GM21825 (cell line): Measurements from ENCODE around the gene FGF11.
"Not testable (repeated sequence)": the region's sequence is repeated elsewhere in the genome, so short reads cannot be mapped to it uniquely, and the experiment has no call there.

ENCODE experiments used
- ATAC-seq: cut with Tn5 transposase; IDR thresholded peaks from one replicate; pipeline ENCODE4 v1.9.1; 2021; ENCODE audit warnings: mild to moderate bottlenecking, moderate library complexity; ENCODE audit not compliant: unreplicated experiment

The FGF11 gene

DNA sequence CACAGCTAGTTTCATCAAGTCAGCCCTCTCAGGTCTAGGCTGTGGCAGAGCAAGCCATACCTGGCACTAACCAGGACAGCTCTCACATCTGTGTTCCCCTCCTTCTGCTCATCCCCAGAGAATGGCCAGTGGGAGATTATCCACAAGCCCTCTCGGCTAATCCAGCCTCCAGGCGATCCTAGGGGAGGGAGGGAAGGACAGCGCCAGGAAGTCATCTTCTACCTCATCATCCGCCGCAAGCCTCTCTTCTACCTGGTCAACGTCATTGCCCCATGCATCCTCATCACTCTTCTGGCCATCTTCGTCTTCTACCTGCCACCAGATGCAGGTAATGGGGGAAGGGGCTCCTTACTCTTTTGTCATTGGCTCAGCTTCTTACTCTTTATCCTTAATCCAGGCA, 9.1 kb downstream of the FGF11 start:
- ATAC-seq = no peak

- no peak for ATAC-seq
These were observed 20.7 kb downstream of the FGF11 start for GRCh38 chr17:7459961-7460545.

- no peak for ATAC-seq
These were observed 21.7 kb downstream of the FGF11 start for GRCh38 chr17:7460850-7461660.

DNA sequence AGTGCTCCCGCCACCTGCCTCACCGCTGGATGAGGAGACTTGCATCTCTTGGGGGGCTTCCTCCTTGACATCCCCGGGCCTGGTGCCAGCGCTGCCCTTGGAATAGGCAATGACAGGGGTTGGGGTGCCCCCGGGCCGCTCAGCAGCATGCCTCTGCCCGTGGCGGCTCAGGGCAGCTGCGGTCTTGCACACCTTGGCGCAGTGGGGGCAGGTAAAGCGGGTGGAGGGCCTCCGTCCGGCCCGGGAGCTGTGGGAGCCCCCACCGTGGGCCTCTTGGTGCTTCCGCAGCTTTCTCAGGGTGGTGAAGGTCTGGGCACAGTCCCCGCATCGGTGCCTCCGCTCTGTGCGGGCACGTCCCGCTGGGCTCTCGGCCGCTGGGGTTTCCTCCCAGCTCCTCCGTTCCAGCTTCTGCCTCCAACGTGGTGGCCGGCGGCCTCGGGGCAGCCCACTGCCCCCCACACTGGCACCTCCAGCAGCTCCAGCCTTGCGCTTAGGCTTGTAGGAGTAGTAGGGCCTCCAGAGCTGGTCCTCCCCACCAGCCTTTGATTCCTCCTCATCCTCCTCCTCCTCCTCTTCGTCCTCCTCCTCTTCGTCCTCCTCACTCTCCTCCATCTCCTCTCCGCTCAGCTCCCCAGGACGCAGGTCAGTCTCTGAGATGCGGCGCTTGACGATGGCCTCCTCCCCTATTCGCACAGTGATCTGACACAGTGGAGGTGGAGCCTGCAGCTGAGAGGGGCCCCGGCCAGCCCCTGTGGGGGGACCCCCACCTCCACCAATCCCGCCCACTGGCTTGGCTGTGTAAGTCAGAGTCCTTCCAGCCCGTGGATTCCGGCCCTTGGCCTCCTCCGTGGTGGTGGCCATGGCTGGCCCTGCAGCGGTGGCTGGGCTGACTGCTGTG, 23.4 kb downstream of the FGF11 start:
- no peak for ATAC-seq

DNA sequence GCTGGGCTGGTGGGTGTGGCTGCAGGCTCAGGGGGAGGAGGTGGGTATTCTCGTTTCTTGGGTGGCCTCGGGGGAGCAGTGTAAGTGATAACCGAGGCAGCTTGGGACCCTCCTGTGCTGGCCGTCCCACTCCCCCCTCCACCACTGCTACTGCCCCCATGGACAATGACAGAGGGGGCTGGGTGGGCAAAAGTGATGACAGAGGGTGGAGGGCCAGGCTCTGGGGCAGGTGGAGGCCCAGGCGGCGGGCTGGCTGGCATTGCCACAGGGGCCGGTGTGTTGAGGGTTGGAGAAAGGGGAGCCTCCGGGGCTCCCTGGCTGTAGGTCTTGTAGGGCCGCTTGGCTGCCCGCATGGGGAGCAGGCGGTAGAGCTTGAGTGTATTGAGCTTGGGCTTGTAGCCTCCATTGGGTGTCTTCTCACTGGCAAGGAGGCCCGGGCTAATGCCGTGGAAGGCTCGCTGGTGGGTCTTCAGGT, 24.1 kb downstream of the FGF11 start:
- no peak for ATAC-seq

- no peak for ATAC-seq
These were observed 24.8 kb downstream of the FGF11 start for GRCh38 chr17:7464081-7464480.

GRCh38 chr17:7465597-7466275, 26.4 kb downstream of the FGF11 start:
- ATAC-seq = no peak

DNA sequence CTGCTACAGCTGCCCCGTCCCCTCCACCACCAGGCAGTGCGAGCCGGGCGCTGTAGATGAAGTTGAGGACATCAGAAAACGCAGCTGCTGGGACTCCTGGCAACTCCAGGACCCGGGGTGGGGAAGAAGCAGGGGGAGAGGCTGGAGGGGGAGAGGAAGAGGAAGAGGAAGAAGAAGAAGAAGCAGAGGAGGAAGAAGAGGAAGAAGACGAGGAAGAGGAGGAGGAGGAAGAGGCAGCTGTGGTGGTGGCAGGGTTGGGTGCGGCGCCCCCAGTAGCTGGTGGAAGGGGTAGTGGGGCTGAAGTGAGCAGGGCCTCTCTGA, 27.0 kb downstream of the FGF11 start:
- no peak for ATAC-seq

GRCh38 chr17:7466639-7467341, 27.5 kb downstream of the FGF11 start:
- ATAC-seq = no peak

DNA sequence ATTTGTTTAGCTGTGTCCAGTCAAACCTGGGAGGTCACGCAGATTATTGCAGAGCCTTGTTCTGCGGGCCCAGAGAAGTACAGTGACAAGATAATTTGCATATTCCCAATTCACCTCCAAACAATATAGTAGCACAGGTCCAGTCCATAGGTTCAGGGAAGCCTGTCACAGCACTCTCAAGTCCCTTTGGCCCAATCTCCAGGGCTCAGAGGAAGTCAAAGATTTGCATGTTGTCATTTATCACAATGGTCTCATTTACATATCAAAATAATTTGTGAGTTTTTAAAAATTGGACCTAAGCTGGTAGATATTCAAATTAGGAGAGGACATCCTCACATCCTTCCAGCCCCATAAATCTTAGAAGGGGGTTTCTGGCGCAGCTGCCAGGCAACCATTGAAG, 28.2 kb downstream of the FGF11 start:
- no peak for ATAC-seq

- ATAC-seq = no peak
These were observed 29.0 kb downstream of the FGF11 start for GRCh38 chr17:7468290-7468689.

DNA sequence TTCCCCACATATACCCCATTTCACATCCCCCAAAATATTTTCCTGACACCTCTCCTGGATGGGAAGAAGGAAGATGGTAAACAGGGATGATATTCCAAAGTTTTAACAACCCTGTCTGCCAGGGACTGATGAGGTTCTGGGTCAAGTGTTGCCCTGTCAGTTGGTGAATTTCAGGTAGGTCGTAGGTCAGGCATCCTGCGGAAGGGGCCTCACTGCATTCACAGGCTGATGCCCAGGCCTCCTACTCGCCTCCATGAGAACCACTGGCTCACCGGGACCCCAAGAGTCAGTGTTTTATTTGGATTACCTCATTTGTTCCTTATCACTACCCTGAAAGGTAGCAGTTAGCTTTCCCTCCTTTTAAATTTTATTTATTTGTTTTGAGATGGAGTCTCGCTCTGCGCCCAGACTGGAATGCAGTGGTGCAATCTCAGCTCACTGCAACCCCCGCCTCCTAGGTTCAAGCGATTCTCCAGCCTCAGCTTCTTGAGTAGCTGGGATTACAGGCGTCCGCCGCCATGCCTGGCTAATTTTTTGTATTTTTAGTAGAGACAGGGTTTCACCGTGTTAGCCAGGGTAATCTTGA, 29.6 kb downstream of the FGF11 start:
- no peak for ATAC-seq

DNA sequence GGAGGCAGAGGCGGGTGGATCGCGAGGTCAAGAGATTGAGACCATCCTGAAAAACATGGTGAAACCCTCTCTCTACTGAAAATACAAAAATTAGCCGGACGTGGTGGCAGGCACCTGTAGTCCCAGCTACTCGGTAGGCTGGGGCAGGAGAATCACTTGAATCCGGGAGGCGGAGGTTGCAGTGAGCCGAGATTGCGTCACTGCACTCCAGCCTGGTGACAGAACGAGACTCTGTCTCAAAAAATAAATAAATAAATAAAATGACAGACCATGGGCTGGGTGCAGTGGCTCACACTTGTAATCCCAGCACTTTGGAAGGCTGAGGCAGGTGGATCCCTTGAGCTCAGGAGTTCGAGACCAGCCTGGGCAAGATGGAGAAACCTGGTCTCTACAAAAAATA, 30.5 kb downstream of the FGF11 start:
- ATAC-seq = not testable (repeated sequence)

GRCh38 chr17:7470457-7470973, 31.2 kb downstream of the FGF11 start:
- ATAC-seq = not testable (repeated sequence)

DNA sequence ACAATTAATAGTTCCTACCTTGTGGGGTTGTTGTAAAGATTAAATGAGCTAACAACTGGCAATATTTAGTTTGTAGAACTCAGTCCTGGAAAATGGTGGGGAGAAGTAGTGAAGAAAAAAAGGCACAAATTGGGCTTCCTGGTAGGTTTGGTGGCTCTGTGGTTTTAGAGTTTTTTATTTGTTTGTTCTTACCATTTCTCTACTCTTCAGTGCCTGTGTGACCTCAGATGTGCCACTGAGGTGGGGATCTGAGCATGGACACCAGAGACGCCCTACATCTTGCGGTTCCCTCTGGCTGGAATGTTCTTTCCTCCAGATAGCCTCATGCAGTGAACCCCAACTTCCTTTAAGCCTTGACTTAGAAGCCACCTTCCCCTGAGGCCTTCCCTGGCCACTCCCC, 32.4 kb downstream of the FGF11 start:
- ATAC-seq = no peak

DNA sequence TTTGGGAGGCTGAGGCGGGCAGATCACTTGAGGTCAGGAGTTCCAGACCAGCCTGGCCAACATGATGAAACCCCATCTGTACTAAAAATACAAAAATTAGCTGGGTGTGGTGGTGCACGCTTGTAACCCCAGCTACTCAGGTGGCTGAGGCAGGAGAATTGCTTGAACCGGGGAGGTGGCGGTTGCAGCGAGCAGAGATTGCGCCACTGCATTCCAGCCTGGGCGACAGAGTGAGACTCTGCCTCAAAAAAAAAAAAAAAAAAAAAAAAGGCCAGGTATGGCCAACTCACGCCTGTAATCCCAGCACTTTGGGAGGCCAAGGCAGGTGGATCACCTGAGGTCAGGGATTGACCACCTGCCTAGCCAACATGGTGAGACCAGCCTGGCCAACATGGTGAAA, 35.5 kb downstream of the FGF11 start:
- ATAC-seq = not testable (repeated sequence)

DNA sequence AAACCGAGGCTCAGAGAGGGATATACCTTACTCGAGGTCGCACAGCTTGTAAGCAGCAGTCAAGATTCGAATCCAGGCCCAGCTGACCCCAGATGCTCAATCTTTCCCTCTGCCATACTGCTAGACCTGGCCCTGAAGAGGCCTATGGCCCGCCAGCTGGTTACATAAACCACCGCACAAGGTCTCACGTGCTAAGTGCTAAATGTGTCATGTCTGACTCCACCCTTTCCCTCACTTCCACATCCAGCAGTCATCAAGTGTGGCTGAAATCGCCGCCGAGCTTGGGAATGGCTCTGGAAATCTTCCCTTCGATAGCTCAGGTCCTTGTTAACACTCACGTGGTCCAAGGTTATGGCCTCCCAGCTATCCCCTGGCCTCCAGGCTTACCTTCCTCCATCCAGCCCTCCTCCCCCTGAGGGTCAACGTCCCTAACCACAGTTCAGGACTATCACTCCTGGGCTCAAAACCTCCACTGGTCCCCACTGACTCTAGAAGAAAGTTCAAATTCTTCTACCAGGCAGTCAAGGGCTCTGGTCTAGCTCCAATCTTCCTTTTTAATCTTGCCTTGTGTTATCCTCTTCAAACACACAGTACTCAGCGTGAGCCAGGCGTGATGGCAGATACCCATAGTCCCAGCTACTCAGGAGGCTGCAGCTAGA, 36.6 kb downstream of the FGF11 start:
- no peak for ATAC-seq

- ATAC-seq = no peak
These were observed 37.2 kb downstream of the FGF11 start for GRCh38 chr17:7476494-7476893.

DNA sequence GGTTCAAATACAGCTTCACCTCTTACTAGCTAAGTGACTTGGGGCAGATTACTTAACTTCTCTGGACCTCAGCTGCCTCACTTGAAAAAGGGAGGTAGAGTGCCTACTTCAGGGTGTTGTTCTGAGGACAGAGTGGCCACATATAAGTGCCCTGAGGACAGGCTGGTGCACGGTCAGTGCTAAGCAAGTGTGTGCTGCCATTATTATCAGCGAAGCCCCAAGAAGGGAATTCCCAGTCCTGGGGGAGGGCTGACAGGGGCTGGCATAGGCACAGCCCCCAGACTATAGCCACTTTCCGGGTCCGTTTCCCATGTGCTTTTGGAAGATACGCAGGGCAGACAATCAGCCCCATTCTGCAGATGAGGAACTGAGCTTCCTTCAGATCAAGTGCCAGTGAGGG, 37.6 kb downstream of the FGF11 start:
- ATAC-seq = no peak
